MM.1S (cell line): ENCODE data around the gene ELANE.

Source experiments
- EZH2 ChIP-seq: fragments of 300-600 bp; sonication (generic); optimal IDR thresholded peaks from 2 replicates; pipeline ENCODE3; 2017; ENCODE audit warnings: low read depth, mild to moderate bottlenecking, antibody characterized with exemption, low read length, mixed read lengths
- EZH2phosphoT487 ChIP-seq: fragments of 300-600 bp; sonication (generic); IDR thresholded peaks from 2 replicates; pipeline ENCODE4 v1.6.1; 2018; ENCODE audit warnings: antibody characterized with exemption, low read length
- TF ChIP-seq, protein P1 (sequence below): fragments of 300-600 bp; sonication (generic); IDR thresholded peaks from 2 replicates; pipeline ENCODE4 v1.5.1; 2016; ENCODE audit warnings: antibody characterized with exemption, low read length, mixed read lengths

DNA sequence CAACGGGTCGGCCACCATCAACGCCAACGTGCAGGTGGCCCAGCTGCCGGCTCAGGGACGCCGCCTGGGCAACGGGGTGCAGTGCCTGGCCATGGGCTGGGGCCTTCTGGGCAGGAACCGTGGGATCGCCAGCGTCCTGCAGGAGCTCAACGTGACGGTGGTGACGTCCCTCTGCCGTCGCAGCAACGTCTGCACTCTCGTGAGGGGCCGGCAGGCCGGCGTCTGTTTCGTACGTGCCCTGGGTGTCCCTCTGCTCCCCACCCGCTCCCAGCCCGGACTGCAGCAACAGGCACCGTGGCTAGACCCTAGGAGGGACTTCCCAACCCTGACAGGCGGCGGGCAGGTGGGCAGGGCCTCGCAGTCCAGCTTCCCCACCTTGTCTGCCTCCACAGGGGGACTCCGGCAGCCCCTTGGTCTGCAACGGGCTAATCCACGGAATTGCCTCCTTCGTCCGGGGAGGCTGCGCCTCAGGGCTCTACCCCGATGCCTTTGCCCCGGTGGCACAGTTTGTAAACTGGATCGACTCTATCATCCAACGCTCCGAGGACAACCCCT lies 3.5 kb downstream of the ELANE start:
- TF ChIP-seq, protein P1, sequence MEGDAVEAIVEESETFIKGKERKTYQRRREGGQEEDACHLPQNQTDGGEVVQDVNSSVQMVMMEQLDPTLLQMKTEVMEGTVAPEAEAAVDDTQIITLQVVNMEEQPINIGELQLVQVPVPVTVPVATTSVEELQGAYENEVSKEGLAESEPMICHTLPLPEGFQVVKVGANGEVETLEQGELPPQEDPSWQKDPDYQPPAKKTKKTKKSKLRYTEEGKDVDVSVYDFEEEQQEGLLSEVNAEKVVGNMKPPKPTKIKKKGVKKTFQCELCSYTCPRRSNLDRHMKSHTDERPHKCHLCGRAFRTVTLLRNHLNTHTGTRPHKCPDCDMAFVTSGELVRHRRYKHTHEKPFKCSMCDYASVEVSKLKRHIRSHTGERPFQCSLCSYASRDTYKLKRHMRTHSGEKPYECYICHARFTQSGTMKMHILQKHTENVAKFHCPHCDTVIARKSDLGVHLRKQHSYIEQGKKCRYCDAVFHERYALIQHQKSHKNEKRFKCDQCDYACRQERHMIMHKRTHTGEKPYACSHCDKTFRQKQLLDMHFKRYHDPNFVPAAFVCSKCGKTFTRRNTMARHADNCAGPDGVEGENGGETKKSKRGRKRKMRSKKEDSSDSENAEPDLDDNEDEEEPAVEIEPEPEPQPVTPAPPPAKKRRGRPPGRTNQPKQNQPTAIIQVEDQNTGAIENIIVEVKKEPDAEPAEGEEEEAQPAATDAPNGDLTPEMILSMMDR = no peak
- TF ChIP-seq EZH2 (no peak), EZH2phosphoT487 (no peak)
